Measurements from ENCODE around the gene KLF15.

Gene KLF15

GRCh38 chr3:126389112-126389793, 32.0 kb upstream of the KLF15 start:
- DNase-seq = peak; percentile 75

- no peak for DNase-seq
These were observed 24.8 kb upstream of the KLF15 start for GRCh38 chr3:126381966-126382365.

GRCh38 chr3:126380011-126380768, 23.0 kb upstream of the KLF15 start:
- DNase-seq = no peak

- DNase-seq = no peak
These were observed 21.1 kb upstream of the KLF15 start for GRCh38 chr3:126378341-126378751.

GRCh38 chr3:126377211-126377610, 20.0 kb upstream of the KLF15 start:
- no peak for DNase-seq

GRCh38 chr3:126376444-126376843, 19.2 kb upstream of the KLF15 start:
- no peak for DNase-seq

- DNase-seq = no peak
These were observed 18.7 kb upstream of the KLF15 start for GRCh38 chr3:126375835-126376331.

GRCh38 chr3:126373682-126374601, 16.7 kb upstream of the KLF15 start:
- DNase-seq = no peak

- no peak for DNase-seq
These were observed 16.0 kb upstream of the KLF15 start for GRCh38 chr3:126373146-126373613.

- no peak for DNase-seq
These were observed 15.4 kb upstream of the KLF15 start for GRCh38 chr3:126372413-126373145.

GRCh38 chr3:126371096-126371705, 14.0 kb upstream of the KLF15 start:
- no peak for DNase-seq

- no peak for DNase-seq
These were observed 13.4 kb upstream of the KLF15 start for GRCh38 chr3:126370606-126371005.

- no peak for DNase-seq
These were observed 12.8 kb upstream of the KLF15 start for GRCh38 chr3:126370055-126370454.

GRCh38 chr3:126369490-126369889, 12.3 kb upstream of the KLF15 start:
- no peak for DNase-seq

GRCh38 chr3:126367316-126367805, 10.2 kb upstream of the KLF15 start:
- DNase-seq = no peak

GRCh38 chr3:126365351-126366277, 8.4 kb upstream of the KLF15 start:
- DNase-seq = no peak

- DNase-seq = no peak
These were observed 7.6 kb upstream of the KLF15 start for GRCh38 chr3:126364731-126365301.

GRCh38 chr3:126364130-126364695, 7.0 kb upstream of the KLF15 start:
- no peak for DNase-seq

- no peak for DNase-seq
These were observed 4.0 kb upstream of the KLF15 start for GRCh38 chr3:126361211-126361610.

- no peak for DNase-seq
These were observed 3.5 kb upstream of the KLF15 start for GRCh38 chr3:126360714-126361060.

All from HCEC 1CT (cell line).